C4-2B (cell line): Measurements from ENCODE around the gene INCENP.

Source experiments
- ZFX ChIP-seq: fragments of 450-650 bp; IDR thresholded peaks from 2 replicates; pipeline ENCODE4 v1.6.1; 2017
- TF ChIP-seq, protein P1 (sequence below): fragments of 450-650 bp; conservative IDR thresholded peaks from 2 replicates; pipeline ENCODE4 v1.5.1; 2017; ENCODE audit warnings: mild to moderate bottlenecking

DNA sequence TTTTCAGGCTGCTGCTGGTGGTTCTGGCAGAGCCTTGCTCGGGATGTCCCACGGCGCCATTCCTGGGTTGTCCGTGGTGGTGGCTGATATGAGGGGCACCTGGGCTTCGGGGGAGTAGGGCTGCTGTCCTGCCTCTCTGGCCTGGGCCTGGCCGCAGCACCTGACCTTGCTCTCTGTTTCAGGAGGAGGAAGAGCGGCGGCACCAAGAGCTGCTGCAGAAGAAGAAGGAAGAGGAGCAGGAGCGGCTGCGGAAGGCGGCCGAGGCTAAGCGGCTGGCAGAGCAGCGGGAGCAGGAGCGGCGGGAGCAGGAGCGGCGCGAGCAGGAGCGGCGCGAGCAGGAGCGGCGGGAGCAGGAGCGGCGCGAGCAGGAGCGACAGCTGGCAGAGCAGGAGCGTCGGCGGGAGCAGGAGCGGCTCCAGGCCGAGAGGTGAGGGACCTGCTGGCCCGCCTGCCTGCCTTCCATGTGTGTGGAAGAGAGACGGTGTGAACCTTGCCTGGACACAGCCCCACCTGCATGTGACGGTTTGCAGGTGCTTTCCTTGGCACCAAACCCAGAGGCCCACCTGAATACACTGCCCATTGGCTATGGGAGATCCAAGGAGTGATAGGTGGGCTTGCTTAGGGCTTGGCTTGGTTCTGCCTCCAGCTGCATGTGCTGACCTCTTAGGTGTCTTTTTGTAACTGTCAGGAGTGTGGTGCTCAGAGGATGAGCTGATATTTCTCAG lies 22.8 kb downstream of the INCENP start:
- TF ChIP-seq, protein P1, sequence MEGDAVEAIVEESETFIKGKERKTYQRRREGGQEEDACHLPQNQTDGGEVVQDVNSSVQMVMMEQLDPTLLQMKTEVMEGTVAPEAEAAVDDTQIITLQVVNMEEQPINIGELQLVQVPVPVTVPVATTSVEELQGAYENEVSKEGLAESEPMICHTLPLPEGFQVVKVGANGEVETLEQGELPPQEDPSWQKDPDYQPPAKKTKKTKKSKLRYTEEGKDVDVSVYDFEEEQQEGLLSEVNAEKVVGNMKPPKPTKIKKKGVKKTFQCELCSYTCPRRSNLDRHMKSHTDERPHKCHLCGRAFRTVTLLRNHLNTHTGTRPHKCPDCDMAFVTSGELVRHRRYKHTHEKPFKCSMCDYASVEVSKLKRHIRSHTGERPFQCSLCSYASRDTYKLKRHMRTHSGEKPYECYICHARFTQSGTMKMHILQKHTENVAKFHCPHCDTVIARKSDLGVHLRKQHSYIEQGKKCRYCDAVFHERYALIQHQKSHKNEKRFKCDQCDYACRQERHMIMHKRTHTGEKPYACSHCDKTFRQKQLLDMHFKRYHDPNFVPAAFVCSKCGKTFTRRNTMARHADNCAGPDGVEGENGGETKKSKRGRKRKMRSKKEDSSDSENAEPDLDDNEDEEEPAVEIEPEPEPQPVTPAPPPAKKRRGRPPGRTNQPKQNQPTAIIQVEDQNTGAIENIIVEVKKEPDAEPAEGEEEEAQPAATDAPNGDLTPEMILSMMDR, result no peak
- no peak for TF ChIP-seq ZFX
